T-helper 1 cell treated with Interleukin-12 subunit alpha and Interleukin-12 subunit beta and Interleukin-4 antibody, amounts not matched to agents 30 μg/mL and 1 μg/mL, for 36 hours (primary cell): ENCODE data around the gene PPBP.

Source experiments
- H3K27ac Mint-ChIP-seq: one replicate; pipeline ENCODE4 v1.8.0; 2021; ENCODE audit warnings: mild to moderate bottlenecking, mixed read lengths
- H3K27me3 Mint-ChIP-seq: one replicate; pipeline ENCODE4 v1.8.0; 2021; ENCODE audit warnings: low read depth, mixed read lengths
- H3K36me3 Mint-ChIP-seq: one replicate; pipeline ENCODE4 v1.8.0; 2021; ENCODE audit warnings: low read depth, mixed read lengths
- H3K4me1 Mint-ChIP-seq: one replicate; pipeline ENCODE4 v1.8.0; 2021; ENCODE audit warnings: low read depth, mixed read lengths
- H3K4me3 Mint-ChIP-seq: one replicate; pipeline ENCODE4 v1.8.0; 2021; ENCODE audit warnings: mild to moderate bottlenecking, moderate library complexity, mixed read lengths
- H3K9me3 Mint-ChIP-seq: one replicate; pipeline ENCODE4 v1.8.0; 2021; ENCODE audit warnings: mixed read lengths

The PPBP gene

GRCh38 chr4:74012130-74012529 is 24.1 kb upstream of the PPBP start:
- Mint-ChIP-seq H3K4me3 (no peak overlapping the region), H3K4me1 (peaks cover 10% of the 10 kb centered on the region), H3K36me3 (no peaks in the 10 kb centered on the region), H3K9me3 (no peaks in the 10 kb centered on the region), H3K27me3 (peaks cover 4% of the 10 kb centered on the region), H3K27ac (no peak overlapping the region)

GRCh38 chr4:74009307-74009706 is 21.3 kb upstream of the PPBP start:
- H3K27me3 Mint-ChIP-seq = peaks cover 4% of the 10 kb centered on the region
- no peaks in the 10 kb centered on the region for H3K9me3 Mint-ChIP-seq
- H3K4me1 Mint-ChIP-seq = no peaks in the 10 kb centered on the region
- no peak overlapping the region for H3K27ac Mint-ChIP-seq
- no peak overlapping the region for H3K4me3 Mint-ChIP-seq
- no peaks in the 10 kb centered on the region for H3K36me3 Mint-ChIP-seq

GRCh38 chr4:74006009-74006476 is 18.1 kb upstream of the PPBP start:
- Mint-ChIP-seq H3K36me3 (no peaks in the 10 kb centered on the region), H3K27ac (no peak overlapping the region), H3K9me3 (no peaks in the 10 kb centered on the region), H3K27me3 (peaks cover 4% of the 10 kb centered on the region), H3K4me1 (no peaks in the 10 kb centered on the region), H3K4me3 (no peak overlapping the region)

- Mint-ChIP-seq H3K4me3 (no peak overlapping the region), H3K4me1 (no peaks in the 10 kb centered on the region), H3K9me3 (no peaks in the 10 kb centered on the region), H3K36me3 (no peaks in the 10 kb centered on the region), H3K27ac (no peak overlapping the region), H3K27me3 (peaks cover 3% of the 10 kb centered on the region)
Measured at GRCh38 chr4:74005528-74005927, 17.5 kb upstream of the PPBP start.

- Mint-ChIP-seq H3K4me3 (no peak overlapping the region), H3K27me3 (peaks cover 8% of the 10 kb centered on the region), H3K36me3 (no peaks in the 10 kb centered on the region), H3K27ac (no peak overlapping the region), H3K4me1 (no peaks in the 10 kb centered on the region), H3K9me3 (no peaks in the 10 kb centered on the region)
Measured at GRCh38 chr4:74004668-74005067, 16.7 kb upstream of the PPBP start.

- peaks cover 23% of the 10 kb centered on the region for H3K27me3 Mint-ChIP-seq
- no peak overlapping the region for H3K4me3 Mint-ChIP-seq
- H3K4me1 Mint-ChIP-seq = no peaks in the 10 kb centered on the region
- no peaks in the 10 kb centered on the region for H3K36me3 Mint-ChIP-seq
- H3K27ac Mint-ChIP-seq = no peak overlapping the region
- H3K9me3 Mint-ChIP-seq = no peaks in the 10 kb centered on the region
Measured at GRCh38 chr4:74000301-74000700, 12.3 kb upstream of the PPBP start.

- H3K27me3 Mint-ChIP-seq = peaks cover 23% of the 10 kb centered on the region
- no peaks in the 10 kb centered on the region for H3K9me3 Mint-ChIP-seq
- H3K36me3 Mint-ChIP-seq = no peaks in the 10 kb centered on the region
- H3K4me1 Mint-ChIP-seq = no peaks in the 10 kb centered on the region
- H3K27ac Mint-ChIP-seq = no peak within 1 kb of the TSS
- H3K4me3 Mint-ChIP-seq = no peak within 1 kb of the TSS
Measured at GRCh38 chr4:73998040-73999011, 10.3 kb upstream of the PPBP start, which contains the start of gene CXCL5. CXCL5 (minus strand) TSS chr4:73998677; CDS start chr4:73998581, 96 bp downstream.

- H3K4me1 Mint-ChIP-seq = no peaks in the 10 kb centered on the region
- peaks cover 1% of the 10 kb centered on the region for H3K27me3 Mint-ChIP-seq
- H3K27ac Mint-ChIP-seq = no peak overlapping the region
- H3K4me3 Mint-ChIP-seq = no peak overlapping the region
- no peaks in the 10 kb centered on the region for H3K36me3 Mint-ChIP-seq
- H3K9me3 Mint-ChIP-seq = no peaks in the 10 kb centered on the region
Measured at GRCh38 chr4:73992050-73992449, 4.1 kb upstream of the PPBP start.

GRCh38 chr4:73991742-73992000 is 3.7 kb upstream of the PPBP start:
- Mint-ChIP-seq H3K27me3 (no peaks in the 10 kb centered on the region), H3K9me3 (no peaks in the 10 kb centered on the region), H3K27ac (no peak overlapping the region), H3K4me3 (no peak overlapping the region), H3K36me3 (no peaks in the 10 kb centered on the region), H3K4me1 (no peaks in the 10 kb centered on the region)

- H3K4me1 Mint-ChIP-seq = no peaks in the 10 kb centered on the region
- H3K4me3 Mint-ChIP-seq = no peak overlapping the region
- no peaks in the 10 kb centered on the region for H3K36me3 Mint-ChIP-seq
- H3K9me3 Mint-ChIP-seq = no peaks in the 10 kb centered on the region
- H3K27ac Mint-ChIP-seq = no peak overlapping the region
- no peaks in the 10 kb centered on the region for H3K27me3 Mint-ChIP-seq
Measured at GRCh38 chr4:73990988-73991741, 3.2 kb upstream of the PPBP start.

- Mint-ChIP-seq H3K27me3 (no peaks in the 10 kb centered on the region), H3K27ac (no peak overlapping the region), H3K4me1 (no peaks in the 10 kb centered on the region), H3K36me3 (no peaks in the 10 kb centered on the region), H3K9me3 (no peaks in the 10 kb centered on the region), H3K4me3 (no peak overlapping the region)
Measured at GRCh38 chr4:73989928-73990327, 1.9 kb upstream of the PPBP start.

- Mint-ChIP-seq H3K27ac (no peak overlapping the region), H3K4me3 (no peak overlapping the region), H3K27me3 (no peaks in the 10 kb centered on the region), H3K36me3 (no peaks in the 10 kb centered on the region), H3K4me1 (no peaks in the 10 kb centered on the region), H3K9me3 (no peaks in the 10 kb centered on the region)
Measured at GRCh38 chr4:73989031-73989430, 1.0 kb upstream of the PPBP start.

- no peak overlapping the region for H3K4me3 Mint-ChIP-seq
- H3K4me1 Mint-ChIP-seq = no peaks in the 10 kb centered on the region
- H3K36me3 Mint-ChIP-seq = no peaks in the 10 kb centered on the region
- H3K27ac Mint-ChIP-seq = no peak overlapping the region
- H3K9me3 Mint-ChIP-seq = no peaks in the 10 kb centered on the region
- H3K27me3 Mint-ChIP-seq = no peaks in the 10 kb centered on the region
Measured at GRCh38 chr4:73985528-73985852, 2.5 kb downstream of the PPBP start.

- Mint-ChIP-seq H3K9me3 (no peaks in the 10 kb centered on the region), H3K36me3 (no peaks in the 10 kb centered on the region), H3K27ac (no peak overlapping the region)
Measured at GRCh38 chr4:73984736-73985527, 3.1 kb downstream of the PPBP start.

More at GRCh38 chr4:73984736-73985527, 3.1 kb downstream of the PPBP start:
- Mint-ChIP-seq H3K27me3 (no peaks in the 10 kb centered on the region), H3K4me1 (no peaks in the 10 kb centered on the region), H3K4me3 (no peak overlapping the region)
